Esophagus muscularis mucosa (tissue), 2 donors: ENCODE measurements around the gene RARRES1.

Experiments used
- POLR2A ChIP-seq: fragments of 450-650 bp; IDR thresholded peaks from one replicate; pipeline ENCODE4 v1.6.1; 2017; ENCODE audit warnings: antibody characterized with exemption, moderate library complexity, mild to moderate bottlenecking, low read depth
- POLR2AphosphoS5 ChIP-seq, 2 donors: sonication (generic); formaldehyde crosslinking; IDR thresholded peaks; one replicate each; pipeline ENCODE4 v1.6.1; 2017; ENCODE audit warnings: antibody characterized with exemption in 2 of 2

GRCh38 chr3:158776531-158776930 is 44.3 kb upstream of the RARRES1 start:
- TF ChIP-seq POLR2A = no peak
- TF ChIP-seq POLR2AphosphoS5 (IDR thresholded peaks at IDR 0.05) = no peak
